NOMO-1 treated with DMSO at 0.1 percent for 48 hours (cell line): ENCODE measurements around the gene DDO.

Experiments
- DNase-seq: peaks from one replicate; lab custom pipeline; 2025; ENCODE audit not compliant: unreplicated experiment; lab: John Stamatoyannopoulos, UW

DDO gene

DNA sequence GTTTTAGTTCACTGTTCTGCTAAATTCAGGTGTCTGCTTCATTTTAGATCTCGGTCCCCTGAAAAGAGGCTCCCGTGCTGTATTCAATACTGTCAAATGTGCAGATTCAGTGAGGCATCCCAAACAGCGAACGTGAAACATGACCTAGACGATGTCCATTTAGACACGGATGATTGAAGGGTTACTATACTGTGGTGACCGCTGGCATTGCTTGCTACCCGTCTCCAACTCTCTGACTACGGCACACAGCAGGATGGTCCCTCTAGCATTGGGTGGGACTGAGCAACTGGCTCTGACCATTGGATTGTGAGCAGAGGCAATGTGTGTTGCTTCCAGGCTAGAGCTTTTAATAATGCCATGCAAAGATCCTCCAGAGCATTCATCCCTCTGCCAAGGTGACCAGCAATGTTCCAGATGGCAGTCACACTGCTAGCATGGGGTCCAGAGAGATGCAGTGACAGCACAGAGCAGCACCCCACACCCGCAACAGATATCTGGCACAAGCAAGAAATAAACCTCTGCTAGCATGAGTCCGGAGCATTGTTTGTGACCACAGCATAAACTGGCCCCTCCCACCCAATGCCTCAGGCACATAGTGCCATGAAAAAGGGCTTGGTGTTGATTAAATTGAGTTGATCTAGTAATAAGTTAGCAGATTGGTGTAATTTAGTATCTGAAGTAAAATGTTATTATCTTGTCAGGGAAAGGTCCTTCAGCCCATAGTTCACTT is 66.2 kb downstream of the DDO start:
- DNase-seq, result no peak

DNA sequence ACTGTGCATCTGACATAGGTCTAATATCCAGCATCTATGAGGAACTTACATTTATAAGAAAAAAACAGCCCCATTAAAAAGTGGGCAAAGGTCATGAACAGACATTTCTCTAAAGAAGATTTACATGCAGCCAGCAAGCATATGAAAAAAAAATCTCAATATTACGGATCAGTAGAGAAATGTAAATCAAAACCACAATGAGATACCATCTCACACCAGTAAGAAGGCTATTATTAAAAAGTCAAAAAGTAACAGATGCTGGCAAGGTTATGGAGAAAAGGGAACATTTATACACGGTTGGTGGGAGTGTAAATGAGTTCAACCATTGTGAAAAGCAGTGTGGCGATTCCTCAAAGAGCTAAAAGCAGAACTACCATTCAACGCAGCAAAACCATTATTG is 70.3 kb downstream of the DDO start:
- peak; percentile 40 for DNase-seq

DNA sequence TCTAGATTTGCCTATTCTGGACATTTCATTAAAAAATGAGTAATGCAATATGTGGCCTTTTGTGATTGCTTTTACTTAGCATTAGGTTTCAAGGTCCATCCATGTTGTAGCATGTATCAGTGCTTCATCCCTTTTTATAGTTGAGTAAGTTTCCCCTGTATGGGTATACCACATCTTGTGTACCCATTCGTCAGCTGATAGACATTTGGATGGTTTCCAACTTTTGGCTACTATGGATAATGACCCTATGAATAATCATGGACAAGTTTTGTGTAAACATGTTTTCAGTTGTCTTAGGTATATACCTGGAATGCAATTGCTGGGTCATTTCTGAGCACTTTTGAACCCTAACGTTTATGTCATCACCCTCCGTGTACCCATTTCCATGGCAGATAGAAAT is 72.6 kb downstream of the DDO start:
- no peak for DNase-seq
